BLaER1 treated with 17β-estradiol and CSF1 and Interleukin-3, amounts not matched to agents 10 nM and 100 nM (cell line): ENCODE data around the gene KCNN3.
"Not testable (repeated sequence)": the region's sequence is repeated elsewhere in the genome, so short reads cannot be mapped to it uniquely, and the experiment has no call there.

Experiments
- H3K27ac ChIP-seq, 11 experiments: shearing (Covaris generic); formaldehyde crosslinking; 2 replicates each; pipeline ENCODE4 v1.8.1; 2022
- H3K27me3 ChIP-seq, 11 experiments: shearing (Covaris generic); formaldehyde crosslinking; 2 replicates each; pipeline ENCODE4 v1.8.1; 2022
- H3K36me3 ChIP-seq, 11 experiments: shearing (Covaris generic); formaldehyde crosslinking; 2 replicates each; pipeline ENCODE4 v1.8.1; 2022
- H3K4me1 ChIP-seq, 10 experiments: shearing (Covaris generic); formaldehyde crosslinking; 2 replicates each; pipeline ENCODE4 v1.8.1; 2022
- H3K4me2 ChIP-seq, 11 experiments: shearing (Covaris generic); formaldehyde crosslinking; 2 replicates each; pipeline ENCODE4 v1.8.1; 2022
- H3K4me3 ChIP-seq, 10 experiments: shearing (Covaris generic); formaldehyde crosslinking; 2 replicates each; pipeline ENCODE4 v1.8.1; 2022
- H3K9ac ChIP-seq, 11 experiments: shearing (Covaris generic); formaldehyde crosslinking; 2 replicates each; pipeline ENCODE4 v1.8.1; 2022
- H3K9me3 ChIP-seq, 11 experiments: shearing (Covaris generic); formaldehyde crosslinking; replicated peaks in 1 of 11; 2 replicates each; pipeline ENCODE4 v1.8.1; 2022
- H4K20me1 ChIP-seq, 11 experiments: shearing (Covaris generic); formaldehyde crosslinking; 2 replicates each; pipeline ENCODE4 v1.8.1; 2022
- Cebpa-rat ChIP-seq, 11 experiments: shearing (Covaris generic); IDR thresholded peaks; 2 replicates each; pipeline ENCODE4 v1.8.1; 2022

The KCNN3 gene

GRCh38 chr1:154870115-154870571 is at the start of gene KCNN3:
KCNN3 (minus strand) TSS chr1:154870281; CDS start chr1:154869964, 317 bp downstream.
- Histone ChIP-seq H3K36me3 (no peaks in the 10 kb centered on the region), H3K27me3 (peaks cover 43 to 54% (median 48%) of the 10 kb centered on the region in 11 experiments), H3K4me3 (peak within 1 kb of the TSS in 5 of 10 experiments; percentile 2 to 43 (median 21); a peak in 5 of 20 replicates), H4K20me1 (peaks cover 0 to 15% (median 0%) of the 10 kb centered on the region in 11 experiments; a peak in 6 of 22 replicates), H3K4me1 (peaks cover 58 to 66% (median 64%) of the 10 kb centered on the region in 10 experiments), H3K9ac (no peak within 1 kb of the TSS), H3K9me3 (no peaks in the 10 kb centered on the region), H3K27ac (no peak within 1 kb of the TSS), H3K4me2 (peak within 1 kb of the TSS; percentile 68 to 83 (median 79))
- no peak for TF ChIP-seq Cebpa-rat (IDR thresholded peaks at IDR 0.05)

- Histone ChIP-seq H3K4me1 (no peaks in the 10 kb centered on the region), H3K9me3 (peaks cover 13 to 30% (median 25%) of the 10 kb centered on the region in 11 experiments), H3K9ac (no peak overlapping the region), H3K36me3 (peaks cover 0 to 7% (median 0%) of the 10 kb centered on the region in 11 experiments; a peak in 5 of 22 replicates), H3K27ac (no peak overlapping the region), H4K20me1 (no peaks in the 10 kb centered on the region), H3K4me2 (no peak overlapping the region), H3K27me3 (no peaks in the 10 kb centered on the region), H3K4me3 (no peak overlapping the region)
- TF ChIP-seq Cebpa-rat (IDR thresholded peaks at IDR 0.05): no peak
Observed at GRCh38 chr1:154913273-154913672, 43.2 kb upstream of the KCNN3 start.

- Histone ChIP-seq H3K4me3 (no peak overlapping the region), H3K27me3 (no peaks in the 10 kb centered on the region), H3K4me1 (no peaks in the 10 kb centered on the region), H4K20me1 (no peaks in the 10 kb centered on the region), H3K9me3 (peaks cover 18 to 35% (median 30%) of the 10 kb centered on the region in 11 experiments), H3K9ac (no peak overlapping the region), H3K4me2 (no peak overlapping the region), H3K27ac (no peak overlapping the region), H3K36me3 (peaks cover 0 to 7% (median 0%) of the 10 kb centered on the region in 11 experiments; a peak in 5 of 22 replicates)
- no peak for TF ChIP-seq Cebpa-rat (IDR thresholded peaks at IDR 0.05)
Observed at GRCh38 chr1:154912755-154913154, 42.7 kb upstream of the KCNN3 start.

GRCh38 chr1:154911691-154912550 is 41.8 kb upstream of the KCNN3 start:
- H3K4me1 ChIP-seq: no peaks in the 10 kb centered on the region
- no peak overlapping the region for H3K27ac ChIP-seq
- no peak for TF ChIP-seq Cebpa-rat (IDR thresholded peaks at IDR 0.05)
- no peak overlapping the region for H3K9ac ChIP-seq
- no peak overlapping the region for H3K4me2 ChIP-seq
- H3K27me3 ChIP-seq: no peaks in the 10 kb centered on the region
- H3K36me3 ChIP-seq: peaks cover 0 to 6% (median 0%) of the 10 kb centered on the region in 11 experiments; a peak in 5 of 22 replicates
- H3K4me3 ChIP-seq: no peak overlapping the region
- no peaks in the 10 kb centered on the region for H4K20me1 ChIP-seq
- peaks cover 21 to 39% (median 34%) of the 10 kb centered on the region in 11 experiments for H3K9me3 ChIP-seq

GRCh38 chr1:154910851-154911250 is 40.8 kb upstream of the KCNN3 start:
- Histone ChIP-seq H3K27me3 (no peaks in the 10 kb centered on the region), H3K9ac (no peak overlapping the region), H4K20me1 (no peaks in the 10 kb centered on the region), H3K4me1 (no peaks in the 10 kb centered on the region), H3K4me2 (no peak overlapping the region), H3K27ac (no peak overlapping the region), H3K4me3 (no peak overlapping the region), H3K9me3 (peaks cover 21 to 37% (median 29%) of the 10 kb centered on the region in 11 experiments), H3K36me3 (peaks cover 0 to 5% (median 0%) of the 10 kb centered on the region in 11 experiments; a peak in 2 of 22 replicates)
- TF ChIP-seq Cebpa-rat (IDR thresholded peaks at IDR 0.05): no peak

GRCh38 chr1:154908937-154909336 is 38.9 kb upstream of the KCNN3 start:
- Histone ChIP-seq H3K9ac (no peak overlapping the region), H3K36me3 (peaks cover 0 to 5% (median 0%) of the 10 kb centered on the region in 11 experiments; a peak in 2 of 22 replicates), H3K4me3 (no peak overlapping the region), H3K4me2 (no peak overlapping the region), H3K27me3 (no peaks in the 10 kb centered on the region), H3K27ac (no peak overlapping the region), H3K9me3 (peaks cover 21 to 37% (median 29%) of the 10 kb centered on the region in 11 experiments), H4K20me1 (no peaks in the 10 kb centered on the region), H3K4me1 (no peaks in the 10 kb centered on the region)
- TF ChIP-seq Cebpa-rat (IDR thresholded peaks at IDR 0.05): no peak

- not testable (repeated sequence) for H3K9ac ChIP-seq, H4K20me1 ChIP-seq, H3K4me3 ChIP-seq, H3K27ac ChIP-seq, H3K36me3 ChIP-seq, H3K27me3 ChIP-seq, H3K4me1 ChIP-seq, H3K4me2 ChIP-seq
- peaks cover 21 to 37% (median 29%) of the 10 kb centered on the region in 11 experiments for H3K9me3 ChIP-seq
Observed at GRCh38 chr1:154908129-154908528, 38.0 kb upstream of the KCNN3 start.

- Histone ChIP-seq H3K9me3 (peaks cover 21 to 37% (median 29%) of the 10 kb centered on the region in 11 experiments), H3K36me3 (peaks cover 0 to 5% (median 0%) of the 10 kb centered on the region in 11 experiments; a peak in 2 of 22 replicates), H3K27ac (no peak overlapping the region), H3K4me3 (no peak overlapping the region), H3K9ac (no peak overlapping the region), H3K27me3 (no peaks in the 10 kb centered on the region), H3K4me1 (no peaks in the 10 kb centered on the region), H4K20me1 (no peaks in the 10 kb centered on the region), H3K4me2 (no peak overlapping the region)
- no peak for TF ChIP-seq Cebpa-rat (IDR thresholded peaks at IDR 0.05)
Observed at GRCh38 chr1:154906621-154907081, 36.6 kb upstream of the KCNN3 start.

- H3K27me3 ChIP-seq: no peaks in the 10 kb centered on the region
- no peak overlapping the region for H3K4me3 ChIP-seq
- no peak overlapping the region for H3K9ac ChIP-seq
- no peaks in the 10 kb centered on the region for H3K36me3 ChIP-seq
- peaks cover 6 to 15% (median 9%) of the 10 kb centered on the region in 11 experiments for H3K9me3 ChIP-seq
- no peak overlapping the region for H3K4me2 ChIP-seq
- H3K4me1 ChIP-seq: no peaks in the 10 kb centered on the region
- no peak for TF ChIP-seq Cebpa-rat (IDR thresholded peaks at IDR 0.05)
- no peaks in the 10 kb centered on the region for H4K20me1 ChIP-seq
- no peak overlapping the region for H3K27ac ChIP-seq
Observed at GRCh38 chr1:154902938-154903566, 33.0 kb upstream of the KCNN3 start.
